HPDE6-E6E7 (cell line): ENCODE results near the gene LUZP2.

Experiments used
- DNase-seq: peaks from one replicate; pipeline ENCODE4 v3.0.0; 2011; ENCODE audit warnings: missing footprints; ENCODE audit errors: extremely low spot score

The LUZP2 gene

GRCh38 chr11:24496736-24497725, at the start of gene LUZP2:
TSS of gene LUZP2 (plus strand) at chr11:24497053.
- DNase-seq, result peak; percentile 13

- DNase-seq, result no peak
These were observed 43.6 kb upstream of the LUZP2 start for GRCh38 chr11:24453129-24453718.

- no peak for DNase-seq
These were observed 38.9 kb upstream of the LUZP2 start for GRCh38 chr11:24457985-24458384.

GRCh38 chr11:24470431-24470830, 26.4 kb upstream of the LUZP2 start:
- DNase-seq, result no peak

- DNase-seq, result no peak
These were observed 25.8 kb upstream of the LUZP2 start for GRCh38 chr11:24471084-24471483.

- no peak for DNase-seq
These were observed 18.1 kb upstream of the LUZP2 start for GRCh38 chr11:24478718-24479117.

GRCh38 chr11:24489477-24489876, 7.4 kb upstream of the LUZP2 start:
- DNase-seq, result no peak

GRCh38 chr11:24496386-24496735, 492 bp upstream of the LUZP2 start:
- no peak for DNase-seq

GRCh38 chr11:24497831-24498230, 978 bp downstream of the LUZP2 start:
- no peak for DNase-seq

- DNase-seq, result no peak
These were observed 5.6 kb downstream of the LUZP2 start for GRCh38 chr11:24502425-24502824.

- no peak for DNase-seq
These were observed 12.3 kb downstream of the LUZP2 start for GRCh38 chr11:24509114-24509513.

GRCh38 chr11:24511511-24511910, 14.7 kb downstream of the LUZP2 start:
- DNase-seq, result no peak

GRCh38 chr11:24513479-24514218, 16.8 kb downstream of the LUZP2 start:
- DNase-seq, result no peak

GRCh38 chr11:24514219-24514594, 17.4 kb downstream of the LUZP2 start:
- no peak for DNase-seq

GRCh38 chr11:24515632-24516031, 18.8 kb downstream of the LUZP2 start:
- no peak for DNase-seq

- no peak for DNase-seq
These were observed 19.8 kb downstream of the LUZP2 start for GRCh38 chr11:24516638-24517037.

GRCh38 chr11:24521601-24522000, 24.7 kb downstream of the LUZP2 start:
- DNase-seq, result no peak

GRCh38 chr11:24524156-24524555, 27.3 kb downstream of the LUZP2 start:
- DNase-seq, result no peak

GRCh38 chr11:24531528-24531927, 34.7 kb downstream of the LUZP2 start:
- DNase-seq, result no peak

GRCh38 chr11:24543771-24544170, 46.9 kb downstream of the LUZP2 start:
- no peak for DNase-seq

- DNase-seq, result no peak
These were observed 59.8 kb downstream of the LUZP2 start for GRCh38 chr11:24556693-24557092.

GRCh38 chr11:24559315-24559714, 62.5 kb downstream of the LUZP2 start:
- DNase-seq, result no peak

GRCh38 chr11:24560324-24560723, 63.5 kb downstream of the LUZP2 start:
- no peak for DNase-seq
